ENCODE measurements around the gene FBXW9.
A peak's percentile ranks its signal among the peaks of the same experiment; 100 is the strongest.

FBXW9 gene

GRCh38 chr19:12675399-12675798 is 21.0 kb downstream of the FBXW9 start (continued):
- TF ChIP-seq ZNF677 (tag by site-specific recombination; IDR thresholded peaks at IDR 0.05) (no peak), ZNF791 (tag by site-specific recombination; IDR thresholded peaks at IDR 0.05) (no peak), SCRT1 (tag by site-specific recombination; IDR thresholded peaks at IDR 0.05; ENCODE audit: borderline replicate concordance) (no peak), ZNF433 (tag by site-specific recombination; IDR thresholded peaks at IDR 0.05; ENCODE audit: low read depth) (no peak), ZNF335 (tag by site-specific recombination; conservative IDR thresholded peaks at IDR 0.05) (no peak)

GRCh38 chr19:12672744-12673143 is 23.7 kb downstream of the FBXW9 start:
- Histone ChIP-seq H3K9me3 (ENCODE audit: control insufficient read depth, insufficient read depth, low read depth, low read length) (no peaks in the 10 kb centered on the region), H3K27ac (ENCODE audit: extremely low read depth, low read depth, low read length) (no peak overlapping the region), H3K4me3 (ENCODE audit: low read depth, low read length) (no peak overlapping the region), H3K4me1 (ENCODE audit: control insufficient read depth, insufficient read depth, low read length) (no peaks in the 10 kb centered on the region), H3K36me3 (ENCODE audit: control insufficient read depth in 2 of 2, insufficient read depth in 1 of 2, low read length in 2 of 2) (peaks cover 21 to 70% of the 10 kb centered on the region in 2 experiments; a peak in 2 of 3 replicates)
- TF ChIP-seq ZNF112 (tag by site-specific recombination; IDR thresholded peaks at IDR 0.05) (no peak), GLIS1 (tag by site-specific recombination; IDR thresholded peaks at IDR 0.05) (no peak), KLF9 (tag by site-specific recombination; IDR thresholded peaks at IDR 0.05; ENCODE audit: low read depth) (no peak)
- POLR2A ChIA-PET, result interaction anchor here (0.6 to 1.5 kb wide), 2 partner anchors 8 to 294 kb away, joined by 3 to 4 read pairs; no protein-coding TSS in a partner anchor
- CTCF ChIA-PET, result interaction anchor here (0.6 to 2.5 kb wide), 19 partner anchors 8 to 794 kb away, joined by 3 to 17 read pairs (median 4); partner anchors contain the start of gene DHPS

GRCh38 chr19:12670159-12670928 is 26.1 kb downstream of the FBXW9 start:
- no peak for TF ChIP-seq ZNF785 (tag by site-specific recombination; IDR thresholded peaks at IDR 0.05)
- peak; percentile 6; the same call in 1 of the 2 replicates for TF ChIP-seq ZBTB17 (tag by site-specific recombination; IDR thresholded peaks at IDR 0.05)
- no peak for TF ChIP-seq ZNF148 (tag by site-specific recombination; IDR thresholded peaks at IDR 0.05; ENCODE audit: borderline replicate concordance)
- TF ChIP-seq PRDM10 (tag by site-specific recombination; IDR thresholded peaks at IDR 0.05), result peak; percentile 89
- TF ChIP-seq ZSCAN18 (tag by site-specific recombination; IDR thresholded peaks at IDR 0.05), result no peak
- no peak for TF ChIP-seq ZNF354C (tag by site-specific recombination; IDR thresholded peaks at IDR 0.05; ENCODE audit: borderline replicate concordance, low read depth)
- TF ChIP-seq MYNN (tag by site-specific recombination; IDR thresholded peaks at IDR 0.05; ENCODE audit: borderline replicate concordance), result no peak
- TF ChIP-seq ELK4 (IDR thresholded peaks at IDR 0.05; ENCODE audit: borderline replicate concordance, low read depth, low read length), result no peak
- peak; percentile 53 for TF ChIP-seq ZNF341 (tag by site-specific recombination; IDR thresholded peaks at IDR 0.05; ENCODE audit: low read depth)
- no peak for TF ChIP-seq ZNF776 (tag by site-specific recombination; IDR thresholded peaks at IDR 0.05; ENCODE audit: borderline replicate concordance)
- Histone ChIP-seq H3K4me1 (ENCODE audit: control insufficient read depth, insufficient read depth, low read length) (no peaks in the 10 kb centered on the region), H3K27ac (ENCODE audit: extremely low read depth, low read depth, low read length) (peak overlapping the region; percentile 80), H3K9me3 (ENCODE audit: control insufficient read depth, insufficient read depth, low read depth, low read length) (no peaks in the 10 kb centered on the region), H3K36me3 (ENCODE audit: control insufficient read depth in 2 of 2, insufficient read depth in 1 of 2, low read length in 2 of 2) (peaks cover 21 to 53% of the 10 kb centered on the region in 2 experiments; a peak in 2 of 3 replicates), H3K4me3 (ENCODE audit: low read depth, low read length) (peak overlapping the region; percentile 85)
- POLR2A ChIA-PET, result interaction anchor here (1.4 to 1.8 kb wide), 2 partner anchors 8 to 11 kb away, joined by 6 to 7 read pairs; partner anchors contain the start of gene DHPS
- CTCF ChIA-PET, result interaction anchor here (0.6 to 1.0 kb wide), 5 partner anchors 16 to 873 kb away, joined by 3 read pairs; no protein-coding TSS in a partner anchor
